ENCODE data around the gene SLC7A4.
A peak's percentile ranks its signal among the peaks of the same experiment; 100 is the strongest.

Gene SLC7A4, protein sequence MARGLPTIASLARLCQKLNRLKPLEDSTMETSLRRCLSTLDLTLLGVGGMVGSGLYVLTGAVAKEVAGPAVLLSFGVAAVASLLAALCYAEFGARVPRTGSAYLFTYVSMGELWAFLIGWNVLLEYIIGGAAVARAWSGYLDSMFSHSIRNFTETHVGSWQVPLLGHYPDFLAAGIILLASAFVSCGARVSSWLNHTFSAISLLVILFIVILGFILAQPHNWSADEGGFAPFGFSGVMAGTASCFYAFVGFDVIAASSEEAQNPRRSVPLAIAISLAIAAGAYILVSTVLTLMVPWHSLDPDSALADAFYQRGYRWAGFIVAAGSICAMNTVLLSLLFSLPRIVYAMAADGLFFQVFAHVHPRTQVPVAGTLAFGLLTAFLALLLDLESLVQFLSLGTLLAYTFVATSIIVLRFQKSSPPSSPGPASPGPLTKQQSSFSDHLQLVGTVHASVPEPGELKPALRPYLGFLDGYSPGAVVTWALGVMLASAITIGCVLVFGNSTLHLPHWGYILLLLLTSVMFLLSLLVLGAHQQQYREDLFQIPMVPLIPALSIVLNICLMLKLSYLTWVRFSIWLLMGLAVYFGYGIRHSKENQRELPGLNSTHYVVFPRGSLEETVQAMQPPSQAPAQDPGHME

DNA sequence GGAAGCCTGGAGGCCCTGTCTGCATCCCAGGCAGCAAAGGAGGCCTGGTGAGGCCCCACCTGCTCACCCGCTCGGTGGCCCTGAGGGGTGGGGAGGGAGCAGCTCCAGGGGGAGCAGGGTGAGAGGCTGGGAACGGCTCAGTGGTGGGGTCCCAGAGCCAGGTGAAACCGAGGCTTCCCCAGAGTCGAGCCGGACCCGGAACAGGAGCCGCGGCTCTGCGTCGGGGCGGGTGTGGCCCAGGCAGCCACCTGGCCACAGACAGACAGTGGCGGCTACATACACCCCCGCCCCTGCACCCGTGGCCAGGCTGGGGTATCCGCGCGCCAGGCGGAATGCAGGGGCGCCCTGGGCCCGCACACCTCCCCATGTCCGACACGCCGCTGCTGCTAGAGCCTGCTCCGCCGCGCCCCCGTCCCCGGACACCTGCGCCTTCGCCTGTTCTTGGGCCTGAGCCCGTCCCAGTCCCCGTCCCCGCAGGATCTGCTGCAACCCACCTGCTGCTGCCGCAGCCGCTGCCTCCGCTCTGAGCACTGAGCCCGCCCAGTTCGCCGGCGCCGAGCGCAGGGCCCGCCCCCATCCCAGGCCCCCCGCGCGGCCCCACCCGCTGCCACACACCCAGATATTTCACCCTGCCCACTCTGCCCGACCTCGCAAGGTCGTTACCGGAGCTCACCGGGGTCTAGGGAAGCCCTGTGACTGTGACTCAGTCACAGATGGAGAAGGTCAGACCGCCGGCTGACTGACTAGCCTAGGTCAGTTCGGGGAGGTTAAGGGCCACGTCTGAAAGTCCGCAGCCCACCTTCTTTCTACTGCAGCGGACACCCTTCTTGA lies at the start of gene SLC7A4:
Gene SLC7A4 (minus strand): TSS at position 525 of the 831 bp plus-strand sequence. CDS start 749 bp downstream, outside the sequence.
- Histone ChIP-seq H3K9me3 (ENCODE audit: control insufficient read depth in 1 of 2, low read length in 2 of 2) (no peaks in the 10 kb centered on the region), H3K4me1 (ENCODE audit: control insufficient read depth in 1 of 2, insufficient read depth in 2 of 2, low read length in 2 of 2) (peaks cover 0 to 9% of the 10 kb centered on the region in 2 donors), H3K4me3 (ENCODE audit: low read depth in 1 of 2, low read length in 2 of 2) (peak within 1 kb of the TSS; percentile 11 to 45), H3K36me3 (ENCODE audit: control insufficient read depth in 1 of 2, insufficient read depth in 2 of 2, low read length in 2 of 2) (no peaks in the 10 kb centered on the region), H3K27ac (ENCODE audit: low read length) (no peak within 1 kb of the TSS), H3K27me3 (ENCODE audit: low read depth, low read length) (peaks cover 3% of the 10 kb centered on the region)

DNA sequence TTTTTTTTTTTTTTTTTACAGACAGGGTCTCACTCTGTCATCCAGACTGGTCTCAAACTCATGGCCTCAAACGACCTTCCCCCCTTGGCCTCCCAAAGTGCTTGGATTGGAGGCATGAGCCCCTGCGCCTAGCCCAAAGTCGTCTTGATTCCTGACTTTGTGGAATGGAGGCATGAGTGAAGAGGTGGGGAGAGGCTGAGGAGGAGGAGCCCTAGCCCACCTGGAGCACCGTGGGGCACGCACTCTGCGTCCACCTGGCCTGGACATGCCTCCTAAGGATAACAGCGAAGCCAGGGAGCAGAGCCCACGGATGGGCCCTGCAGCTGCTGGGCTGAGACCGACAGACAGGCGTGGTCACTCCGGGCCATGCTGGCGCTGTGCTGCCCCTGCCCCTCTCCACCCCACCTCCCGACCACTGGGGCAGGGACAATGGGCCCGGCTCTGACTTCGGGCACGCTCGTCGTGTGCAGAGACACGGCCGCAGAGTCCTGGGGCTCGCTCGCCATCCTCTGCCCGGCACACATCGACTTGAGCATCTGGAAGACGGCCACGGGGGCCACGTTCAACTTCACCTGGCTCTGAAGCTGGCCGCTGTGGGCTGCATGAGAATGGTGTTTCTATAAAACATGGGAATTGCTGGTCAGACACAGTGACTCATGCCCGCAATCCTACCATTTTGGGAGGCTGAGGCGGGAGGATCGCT lies 48.2 kb upstream of the SLC7A4 start:
- no peak overlapping the region for H3K27ac ChIP-seq (ENCODE audit: low read length)
- no peaks in the 10 kb centered on the region for H3K36me3 ChIP-seq (ENCODE audit: control insufficient read depth in 1 of 2, insufficient read depth in 2 of 2, low read length in 2 of 2)
- H3K4me3 ChIP-seq (ENCODE audit: low read depth in 1 of 2, low read length in 2 of 2) = no peak overlapping the region
- H3K27me3 ChIP-seq (ENCODE audit: low read depth, low read length) = no peaks in the 10 kb centered on the region
- no peaks in the 10 kb centered on the region for H3K9me3 ChIP-seq (ENCODE audit: control insufficient read depth in 1 of 2, low read length in 2 of 2)
- H3K4me1 ChIP-seq (ENCODE audit: control insufficient read depth in 1 of 2, insufficient read depth in 2 of 2, low read length in 2 of 2) = no peaks in the 10 kb centered on the region

DNA sequence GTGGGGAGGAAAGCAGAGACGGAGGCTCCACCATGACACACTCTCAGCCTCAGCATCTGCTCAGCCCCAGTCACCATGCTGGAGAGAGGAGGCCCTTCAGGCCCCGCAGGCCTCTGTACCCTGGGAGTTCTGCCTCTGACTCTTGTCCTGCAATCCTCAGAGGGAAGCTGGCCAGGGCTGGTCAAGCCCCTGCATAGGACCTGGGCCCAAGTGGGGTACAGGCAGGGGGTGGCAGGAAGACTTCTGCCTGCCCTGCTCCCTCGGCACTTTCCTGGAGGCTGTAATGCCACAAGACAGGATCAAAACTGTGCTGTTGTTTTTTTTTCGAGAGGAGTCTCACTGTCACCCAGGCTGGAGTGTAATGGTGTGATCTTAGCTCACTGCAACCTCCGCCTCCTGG lies 47.1 kb upstream of the SLC7A4 start:
- no peaks in the 10 kb centered on the region for H3K27me3 ChIP-seq (ENCODE audit: low read depth, low read length)
- no peaks in the 10 kb centered on the region for H3K36me3 ChIP-seq (ENCODE audit: control insufficient read depth in 1 of 2, insufficient read depth in 2 of 2, low read length in 2 of 2)
- H3K4me1 ChIP-seq (ENCODE audit: control insufficient read depth in 1 of 2, insufficient read depth in 2 of 2, low read length in 2 of 2) = no peaks in the 10 kb centered on the region
- no peaks in the 10 kb centered on the region for H3K9me3 ChIP-seq (ENCODE audit: control insufficient read depth in 1 of 2, low read length in 2 of 2)
- no peak overlapping the region for H3K27ac ChIP-seq (ENCODE audit: low read length)
- no peak overlapping the region for H3K4me3 ChIP-seq (ENCODE audit: low read depth in 1 of 2, low read length in 2 of 2)

DNA sequence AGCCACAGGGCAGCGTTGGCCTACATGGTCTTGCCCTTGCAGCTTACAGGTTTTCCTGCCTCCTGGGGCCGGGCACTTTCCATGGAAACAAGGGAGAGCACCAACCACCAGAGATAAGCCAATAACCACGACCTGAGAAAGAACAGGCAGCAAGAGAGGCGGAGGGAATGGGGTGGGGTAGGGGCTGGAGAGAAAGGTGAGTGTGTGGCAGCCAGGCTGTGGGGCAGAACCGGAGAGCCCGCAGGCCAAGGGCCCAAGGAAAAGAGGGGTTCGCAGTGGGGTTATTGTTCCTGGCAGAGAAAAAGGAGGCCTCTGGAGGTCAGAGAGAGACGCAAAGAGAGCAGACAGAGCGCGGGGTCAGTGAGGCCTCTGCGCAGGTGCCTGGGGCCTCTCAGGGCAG lies 46.6 kb upstream of the SLC7A4 start:
- H3K4me1 ChIP-seq (ENCODE audit: control insufficient read depth in 1 of 2, insufficient read depth in 2 of 2, low read length in 2 of 2) = no peaks in the 10 kb centered on the region

DNA sequence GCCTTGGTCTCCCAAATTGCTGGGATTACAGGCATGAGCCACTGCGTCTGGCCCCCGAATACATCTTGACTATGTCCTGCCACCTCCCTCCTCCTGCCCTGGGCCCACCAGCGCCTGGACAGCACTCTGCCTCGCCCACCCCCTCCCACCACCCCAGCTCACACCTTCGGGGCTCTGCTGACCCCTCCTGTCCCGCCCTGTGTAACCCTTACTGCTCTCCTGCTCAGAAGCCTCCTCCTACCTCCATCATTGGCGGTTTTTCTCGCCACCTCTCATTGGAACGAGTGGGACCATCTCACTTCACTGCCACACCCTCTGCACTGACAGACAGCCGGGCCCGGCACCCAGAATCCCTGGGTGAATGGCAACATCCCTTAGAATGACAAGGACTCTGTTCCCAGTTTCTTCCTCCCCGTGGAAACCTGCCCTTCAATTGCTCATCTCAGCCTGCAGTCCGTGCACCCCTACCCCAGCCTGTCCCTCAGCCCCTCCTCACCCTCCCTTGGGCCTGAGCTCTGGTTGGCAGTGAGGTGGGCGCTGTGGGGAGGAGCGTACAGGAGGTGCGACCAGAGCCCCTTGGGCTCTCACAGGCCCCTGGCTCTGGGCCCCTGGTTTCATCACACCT lies 45.6 kb upstream of the SLC7A4 start:
- no peak overlapping the region for H3K27ac ChIP-seq (ENCODE audit: low read length)
- H3K4me3 ChIP-seq (ENCODE audit: low read depth in 1 of 2, low read length in 2 of 2) = no peak overlapping the region
- no peaks in the 10 kb centered on the region for H3K36me3 ChIP-seq (ENCODE audit: control insufficient read depth in 1 of 2, insufficient read depth in 2 of 2, low read length in 2 of 2)
- H3K27me3 ChIP-seq (ENCODE audit: low read depth, low read length) = no peaks in the 10 kb centered on the region
- H3K9me3 ChIP-seq (ENCODE audit: control insufficient read depth in 1 of 2, low read length in 2 of 2) = no peaks in the 10 kb centered on the region
- no peaks in the 10 kb centered on the region for H3K4me1 ChIP-seq (ENCODE audit: control insufficient read depth in 1 of 2, insufficient read depth in 2 of 2, low read length in 2 of 2)

More for the DNA sequence above, 46.6 kb upstream of the SLC7A4 start:
- H3K27me3 ChIP-seq (ENCODE audit: low read depth, low read length) = no peaks in the 10 kb centered on the region
- H3K36me3 ChIP-seq (ENCODE audit: control insufficient read depth in 1 of 2, insufficient read depth in 2 of 2, low read length in 2 of 2) = no peaks in the 10 kb centered on the region
- no peaks in the 10 kb centered on the region for H3K9me3 ChIP-seq (ENCODE audit: control insufficient read depth in 1 of 2, low read length in 2 of 2)
- no peak overlapping the region for H3K4me3 ChIP-seq (ENCODE audit: low read depth in 1 of 2, low read length in 2 of 2)
- H3K27ac ChIP-seq (ENCODE audit: low read length) = no peak overlapping the region

DNA sequence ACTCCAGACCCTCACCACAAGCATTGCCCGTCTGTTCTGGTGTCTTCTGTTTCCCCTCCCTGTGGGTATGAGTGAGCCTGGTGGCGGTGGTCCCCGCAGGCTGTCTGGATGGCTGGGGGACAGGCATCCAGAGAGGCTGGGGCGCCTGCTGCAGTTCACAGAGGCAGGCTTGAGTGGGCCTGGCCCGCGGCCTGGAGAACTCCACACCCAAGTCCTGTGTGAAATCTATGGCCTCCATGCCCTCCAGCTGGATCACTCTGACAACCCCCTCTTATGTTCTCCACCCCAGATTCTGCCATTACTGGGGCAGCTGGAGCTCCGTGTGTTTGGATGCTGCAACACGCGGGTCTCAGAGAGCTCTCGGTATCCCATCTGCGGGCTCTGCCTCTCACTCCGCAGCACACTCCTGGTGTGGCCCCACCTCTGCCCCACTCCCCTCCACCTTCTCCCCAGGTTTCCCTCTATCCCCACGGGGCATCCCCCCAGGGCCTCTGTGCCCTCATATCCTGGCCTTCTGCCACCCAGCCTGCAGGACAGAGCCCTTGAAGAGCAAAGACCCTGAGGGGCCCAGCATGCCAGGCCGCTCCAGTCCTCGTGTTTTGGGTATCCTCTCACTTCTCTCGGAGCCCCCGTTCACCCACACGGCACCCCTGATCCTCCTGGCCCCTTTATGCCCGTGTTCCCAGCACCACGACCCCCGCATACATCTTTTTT lies 44.7 kb upstream of the SLC7A4 start:
- no peaks in the 10 kb centered on the region for H3K4me1 ChIP-seq (ENCODE audit: control insufficient read depth in 1 of 2, insufficient read depth in 2 of 2, low read length in 2 of 2)
- no peaks in the 10 kb centered on the region for H3K36me3 ChIP-seq (ENCODE audit: control insufficient read depth in 1 of 2, insufficient read depth in 2 of 2, low read length in 2 of 2)
- no peaks in the 10 kb centered on the region for H3K27me3 ChIP-seq (ENCODE audit: low read depth, low read length)
- H3K9me3 ChIP-seq (ENCODE audit: control insufficient read depth in 1 of 2, low read length in 2 of 2) = no peaks in the 10 kb centered on the region
- H3K4me3 ChIP-seq (ENCODE audit: low read depth in 1 of 2, low read length in 2 of 2) = no peak overlapping the region
- no peak overlapping the region for H3K27ac ChIP-seq (ENCODE audit: low read length)

DNA sequence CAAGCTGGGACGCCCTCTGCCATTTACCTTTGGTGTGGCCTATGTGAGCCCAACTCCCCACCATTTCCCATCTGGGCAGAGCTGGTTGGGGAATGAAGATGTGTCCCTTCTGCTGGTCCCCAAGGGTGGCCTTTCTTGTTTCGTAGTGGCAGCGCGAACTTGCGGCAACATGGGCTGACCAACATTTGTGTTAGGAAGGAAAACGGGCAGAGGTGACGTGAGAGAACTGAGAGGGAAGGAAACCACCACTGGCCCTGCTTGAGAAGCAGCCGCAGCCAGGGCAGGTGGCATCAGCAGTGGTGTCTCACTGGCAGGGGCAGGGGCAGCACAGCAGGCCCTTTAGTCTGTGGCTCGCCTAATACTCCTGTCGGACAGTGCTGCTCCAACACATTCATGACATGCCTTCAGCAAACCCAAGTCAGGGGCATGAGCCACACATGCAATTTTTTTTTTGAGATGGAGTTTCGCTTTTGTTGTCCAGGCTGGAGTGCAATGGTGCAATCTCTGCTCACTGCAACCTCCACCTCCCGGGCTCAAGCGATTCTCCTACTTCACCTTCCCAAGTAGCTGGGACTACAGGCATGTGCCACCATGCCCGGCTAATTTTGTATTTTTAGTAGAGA lies 43.3 kb upstream of the SLC7A4 start:
- H3K4me1 ChIP-seq (ENCODE audit: control insufficient read depth in 1 of 2, insufficient read depth in 2 of 2, low read length in 2 of 2) = no peaks in the 10 kb centered on the region
- H3K36me3 ChIP-seq (ENCODE audit: control insufficient read depth in 1 of 2, insufficient read depth in 2 of 2, low read length in 2 of 2) = no peaks in the 10 kb centered on the region
- H3K4me3 ChIP-seq (ENCODE audit: low read depth in 1 of 2, low read length in 2 of 2) = no peak overlapping the region
- no peaks in the 10 kb centered on the region for H3K27me3 ChIP-seq (ENCODE audit: low read depth, low read length)
- H3K27ac ChIP-seq (ENCODE audit: low read length) = no peak overlapping the region
- H3K9me3 ChIP-seq (ENCODE audit: control insufficient read depth in 1 of 2, low read length in 2 of 2) = no peaks in the 10 kb centered on the region

DNA sequence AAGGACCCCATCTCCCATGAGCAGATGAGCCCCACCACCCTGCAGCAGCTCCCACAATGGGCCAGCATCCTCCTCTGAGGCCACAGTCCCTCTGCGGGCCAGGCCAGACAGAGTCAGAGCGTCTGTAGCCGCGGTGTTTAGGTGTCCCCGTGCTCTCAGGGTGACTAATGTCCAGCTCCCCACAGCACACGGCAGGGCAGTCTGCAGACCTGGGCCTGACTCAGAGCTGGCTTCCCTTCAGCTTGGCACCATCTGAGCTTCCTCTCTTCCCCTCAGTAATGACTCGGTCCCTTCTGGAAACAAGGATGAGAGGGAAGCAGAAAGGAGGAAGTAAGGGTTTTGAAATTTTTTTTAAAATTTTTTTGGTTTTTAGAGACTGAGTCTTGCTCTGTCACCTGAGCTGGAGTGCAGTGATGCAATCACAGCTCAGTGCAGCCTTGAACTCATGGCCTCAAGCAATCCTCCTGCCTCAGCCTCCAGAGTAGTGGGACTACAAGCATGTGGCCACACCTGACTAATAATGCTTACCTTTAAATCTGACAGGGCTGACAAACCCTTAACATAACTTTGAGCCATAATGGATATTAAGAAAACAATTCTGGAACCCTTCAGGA lies 41.8 kb upstream of the SLC7A4 start:
- H3K4me1 ChIP-seq (ENCODE audit: control insufficient read depth in 1 of 2, insufficient read depth in 2 of 2, low read length in 2 of 2) = no peaks in the 10 kb centered on the region
- no peak overlapping the region for H3K27ac ChIP-seq (ENCODE audit: low read length)
- H3K4me3 ChIP-seq (ENCODE audit: low read depth in 1 of 2, low read length in 2 of 2) = no peak overlapping the region
- no peaks in the 10 kb centered on the region for H3K27me3 ChIP-seq (ENCODE audit: low read depth, low read length)
- no peaks in the 10 kb centered on the region for H3K36me3 ChIP-seq (ENCODE audit: control insufficient read depth in 1 of 2, insufficient read depth in 2 of 2, low read length in 2 of 2)
- H3K9me3 ChIP-seq (ENCODE audit: control insufficient read depth in 1 of 2, low read length in 2 of 2) = no peaks in the 10 kb centered on the region

DNA sequence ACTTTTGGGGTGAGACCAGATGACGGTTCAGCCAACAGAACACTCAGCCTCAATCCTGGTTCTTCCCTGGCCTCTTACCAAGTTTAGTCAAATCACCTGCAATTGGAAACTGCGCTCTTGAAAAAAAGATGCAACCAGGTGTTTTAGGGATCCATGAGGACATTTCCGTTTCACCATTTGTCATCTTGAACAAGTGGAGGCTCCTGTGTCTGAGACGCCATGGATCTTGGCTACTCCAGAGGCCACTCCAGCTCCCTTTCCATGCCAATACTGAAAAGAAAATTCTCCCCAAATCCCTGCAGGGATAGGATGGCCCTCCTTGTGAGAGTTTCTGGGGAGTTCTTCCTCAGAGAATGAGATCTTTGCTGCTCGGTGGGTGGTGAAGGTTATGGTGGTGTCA lies 41.1 kb upstream of the SLC7A4 start:
- Histone ChIP-seq H3K27me3 (ENCODE audit: low read depth, low read length) (no peaks in the 10 kb centered on the region), H3K4me1 (ENCODE audit: control insufficient read depth in 1 of 2, insufficient read depth in 2 of 2, low read length in 2 of 2) (no peaks in the 10 kb centered on the region), H3K9me3 (ENCODE audit: control insufficient read depth in 1 of 2, low read length in 2 of 2) (no peaks in the 10 kb centered on the region), H3K36me3 (ENCODE audit: control insufficient read depth in 1 of 2, insufficient read depth in 2 of 2, low read length in 2 of 2) (no peaks in the 10 kb centered on the region), H3K27ac (ENCODE audit: low read length) (no peak overlapping the region), H3K4me3 (ENCODE audit: low read depth in 1 of 2, low read length in 2 of 2) (no peak overlapping the region)

DNA sequence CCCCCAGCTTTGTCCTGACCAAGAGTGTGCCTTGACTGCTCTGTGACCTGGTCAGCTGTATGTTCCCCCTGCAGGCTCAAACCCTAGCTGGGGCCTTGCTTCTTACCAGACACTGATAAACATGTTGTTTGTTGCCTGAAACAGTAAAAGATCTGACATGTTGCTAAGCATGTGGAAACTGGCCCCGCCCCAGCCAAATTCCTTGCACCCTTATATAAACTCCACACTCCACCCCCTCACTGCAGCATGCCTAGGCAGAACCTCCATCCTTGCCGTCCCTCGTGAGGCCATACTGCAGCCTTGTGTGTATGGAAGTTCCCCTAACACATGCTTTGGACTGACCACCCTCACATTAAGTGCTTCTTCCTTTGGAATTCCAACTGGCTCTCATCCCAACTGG lies 40.7 kb upstream of the SLC7A4 start:
- no peaks in the 10 kb centered on the region for H3K9me3 ChIP-seq (ENCODE audit: control insufficient read depth in 1 of 2, low read length in 2 of 2)
- no peak overlapping the region for H3K27ac ChIP-seq (ENCODE audit: low read length)
- no peaks in the 10 kb centered on the region for H3K4me1 ChIP-seq (ENCODE audit: control insufficient read depth in 1 of 2, insufficient read depth in 2 of 2, low read length in 2 of 2)
- H3K27me3 ChIP-seq (ENCODE audit: low read depth, low read length) = no peaks in the 10 kb centered on the region
- no peak overlapping the region for H3K4me3 ChIP-seq (ENCODE audit: low read depth in 1 of 2, low read length in 2 of 2)
- H3K36me3 ChIP-seq (ENCODE audit: control insufficient read depth in 1 of 2, insufficient read depth in 2 of 2, low read length in 2 of 2) = no peaks in the 10 kb centered on the region
